Activated naive CD4-positive, alpha-beta T cell treated with anti-CD3 and anti-CD28 coated beads, Interleukin-2, amount 50 U/mL, for 16 hours (primary cell): ENCODE measurements around the gene POLR2A.
"Not testable (repeated sequence)": the region's sequence is repeated elsewhere in the genome, so short reads cannot be mapped to it uniquely, and the experiment has no call there.

Experiments
- DNase-seq: peaks from one replicate; pipeline ENCODE4 v3.0.0-alpha.2; 2020

The POLR2A gene

GRCh38 chr17:7460850-7461660 is 23.1 kb upstream of the POLR2A start:
- no peak for DNase-seq

GRCh38 chr17:7462474-7463371 is 21.4 kb upstream of the POLR2A start:
- DNase-seq = no peak

GRCh38 chr17:7463372-7463846 is 20.8 kb upstream of the POLR2A start:
- no peak for DNase-seq

GRCh38 chr17:7464081-7464480 is 20.1 kb upstream of the POLR2A start:
- DNase-seq = no peak

- DNase-seq = no peak
Measured at GRCh38 chr17:7465597-7466275, 18.4 kb upstream of the POLR2A start.

- DNase-seq = no peak
Measured at GRCh38 chr17:7466318-7466638, 17.9 kb upstream of the POLR2A start.

- DNase-seq = no peak
Measured at GRCh38 chr17:7466639-7467341, 17.4 kb upstream of the POLR2A start.

- no peak for DNase-seq
Measured at GRCh38 chr17:7467498-7467897, 16.7 kb upstream of the POLR2A start.

- DNase-seq = no peak
Measured at GRCh38 chr17:7468290-7468689, 15.9 kb upstream of the POLR2A start.

- DNase-seq = no peak
Measured at GRCh38 chr17:7468804-7469389, 15.3 kb upstream of the POLR2A start.

- not testable (repeated sequence) for DNase-seq
Measured at GRCh38 chr17:7469843-7470242, 14.3 kb upstream of the POLR2A start.

GRCh38 chr17:7470457-7470973 is 13.7 kb upstream of the POLR2A start:
- DNase-seq = not testable (repeated sequence)

- no peak for DNase-seq
Measured at GRCh38 chr17:7471729-7472128, 12.4 kb upstream of the POLR2A start.

- not testable (repeated sequence) for DNase-seq
Measured at GRCh38 chr17:7474767-7475166, 9.4 kb upstream of the POLR2A start.

- DNase-seq = no peak
Measured at GRCh38 chr17:7475764-7476422, 8.3 kb upstream of the POLR2A start.

GRCh38 chr17:7476494-7476893 is 7.7 kb upstream of the POLR2A start:
- DNase-seq = no peak

GRCh38 chr17:7476951-7477350 is 7.2 kb upstream of the POLR2A start:
- DNase-seq = no peak

GRCh38 chr17:7477392-7478275 is 6.5 kb upstream of the POLR2A start:
- DNase-seq = peak; percentile 40

- DNase-seq = peak; percentile 56
Measured at GRCh38 chr17:7478276-7479212, 5.6 kb upstream of the POLR2A start.
